ENCODE measurements around the gene TNRC6C.
A peak's percentile ranks its signal among the peaks of the same experiment; 100 is the strongest.

Gene TNRC6C

DNA sequence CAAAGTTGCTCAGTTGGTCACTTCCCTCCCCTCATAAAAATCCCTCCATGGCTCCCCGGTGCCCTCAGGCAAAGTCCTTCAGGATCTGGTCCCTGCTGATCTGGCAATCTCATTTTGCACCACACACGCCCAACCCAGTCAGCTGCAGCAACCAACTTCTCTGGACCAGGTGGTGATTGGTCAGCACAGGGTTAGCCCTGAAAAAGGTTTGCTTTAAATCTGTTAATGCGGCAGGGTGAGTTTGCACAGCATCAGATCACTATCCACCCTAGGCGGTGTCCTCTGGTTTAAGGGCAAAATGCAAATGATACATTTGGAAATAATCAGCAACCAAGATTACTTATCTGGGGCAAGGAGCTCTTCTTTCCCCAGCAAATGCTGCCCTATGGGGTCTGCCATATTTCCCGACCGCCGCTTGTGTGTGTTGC is 42.9 kb upstream of the TNRC6C start:
- Histone ChIP-seq H3K4me3 (ENCODE audit: low read depth, low read length) (no peak overlapping the region), H3K27ac (ENCODE audit: extremely low read depth, low read depth, low read length) (no peak overlapping the region), H3K9me3 (ENCODE audit: control insufficient read depth, insufficient read depth, low read depth, low read length) (no peaks in the 10 kb centered on the region), H3K4me1 (ENCODE audit: control insufficient read depth, insufficient read depth, low read length) (peaks cover 26% of the 10 kb centered on the region), H3K36me3 (ENCODE audit: control insufficient read depth in 2 of 2, insufficient read depth in 1 of 2, low read length in 2 of 2) (no peaks in the 10 kb centered on the region)
- POLR2A ChIA-PET = interaction anchor here (4.1 kb wide), 1 partner anchor 42 kb away, joined by 28 read pairs; the partner anchor contains the start of gene TNRC6C
- CTCF ChIA-PET = interaction anchor here (0.6 to 1.4 kb wide), 5 partner anchors 23 to 98 kb away, joined by 3 to 8 read pairs (median 6); no protein-coding TSS in a partner anchor
- TF ChIP-seq ZNF501 (tag by site-specific recombination; IDR thresholded peaks at IDR 0.05) = no peak
- TF ChIP-seq, protein P1, sequence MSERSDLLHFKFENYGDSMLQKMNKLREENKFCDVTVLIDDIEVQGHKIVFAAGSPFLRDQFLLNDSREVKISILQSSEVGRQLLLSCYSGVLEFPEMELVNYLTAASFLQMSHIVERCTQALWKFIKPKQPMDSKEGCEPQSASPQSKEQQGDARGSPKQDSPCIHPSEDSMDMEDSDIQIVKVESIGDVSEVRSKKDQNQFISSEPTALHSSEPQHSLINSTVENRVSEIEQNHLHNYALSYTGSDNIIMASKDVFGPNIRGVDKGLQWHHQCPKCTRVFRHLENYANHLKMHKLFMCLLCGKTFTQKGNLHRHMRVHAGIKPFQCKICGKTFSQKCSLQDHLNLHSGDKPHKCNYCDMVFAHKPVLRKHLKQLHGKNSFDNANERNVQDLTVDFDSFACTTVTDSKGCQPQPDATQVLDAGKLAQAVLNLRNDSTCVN (tag by site-specific recombination; optimal IDR thresholded peaks at IDR 0.05) = no peak
- TF ChIP-seq, protein P2, sequence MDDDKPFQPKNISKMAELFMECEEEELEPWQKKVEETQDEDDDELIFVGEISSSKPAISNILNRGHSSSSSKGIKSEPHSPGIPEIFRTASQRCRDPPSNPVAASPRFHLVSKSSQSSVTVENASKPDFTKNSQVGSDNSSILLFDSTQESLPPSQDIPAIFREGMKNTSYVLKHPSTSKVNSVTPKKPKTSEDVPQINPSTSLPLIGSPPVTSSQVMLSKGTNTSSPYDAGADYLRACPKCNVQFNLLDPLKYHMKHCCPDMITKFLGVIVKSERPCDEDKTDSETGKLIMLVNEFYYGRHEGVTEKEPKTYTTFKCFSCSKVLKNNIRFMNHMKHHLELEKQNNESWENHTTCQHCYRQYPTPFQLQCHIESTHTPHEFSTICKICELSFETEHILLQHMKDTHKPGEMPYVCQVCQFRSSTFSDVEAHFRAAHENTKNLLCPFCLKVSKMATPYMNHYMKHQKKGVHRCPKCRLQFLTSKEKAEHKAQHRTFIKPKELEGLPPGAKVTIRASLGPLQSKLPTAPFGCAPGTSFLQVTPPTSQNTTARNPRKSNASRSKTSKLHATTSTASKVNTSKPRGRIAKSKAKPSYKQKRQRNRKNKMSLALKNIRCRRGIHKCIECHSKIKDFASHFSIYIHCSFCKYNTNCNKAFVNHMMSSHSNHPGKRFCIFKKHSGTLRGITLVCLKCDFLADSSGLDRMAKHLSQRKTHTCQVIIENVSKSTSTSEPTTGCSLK (tag by site-specific recombination; IDR thresholded peaks at IDR 0.05) = no peak
- no peak for TF ChIP-seq ZNF626 (tag by site-specific recombination; IDR thresholded peaks at IDR 0.05)
- no peak for TF ChIP-seq ZNF677 (tag by site-specific recombination; IDR thresholded peaks at IDR 0.05)
- TF ChIP-seq ZNF2 (tag by site-specific recombination; IDR thresholded peaks at IDR 0.05) = no peak
- TF ChIP-seq ZBTB20 (tag by site-specific recombination; IDR thresholded peaks at IDR 0.05) = no peak
- TF ChIP-seq, protein P3, sequence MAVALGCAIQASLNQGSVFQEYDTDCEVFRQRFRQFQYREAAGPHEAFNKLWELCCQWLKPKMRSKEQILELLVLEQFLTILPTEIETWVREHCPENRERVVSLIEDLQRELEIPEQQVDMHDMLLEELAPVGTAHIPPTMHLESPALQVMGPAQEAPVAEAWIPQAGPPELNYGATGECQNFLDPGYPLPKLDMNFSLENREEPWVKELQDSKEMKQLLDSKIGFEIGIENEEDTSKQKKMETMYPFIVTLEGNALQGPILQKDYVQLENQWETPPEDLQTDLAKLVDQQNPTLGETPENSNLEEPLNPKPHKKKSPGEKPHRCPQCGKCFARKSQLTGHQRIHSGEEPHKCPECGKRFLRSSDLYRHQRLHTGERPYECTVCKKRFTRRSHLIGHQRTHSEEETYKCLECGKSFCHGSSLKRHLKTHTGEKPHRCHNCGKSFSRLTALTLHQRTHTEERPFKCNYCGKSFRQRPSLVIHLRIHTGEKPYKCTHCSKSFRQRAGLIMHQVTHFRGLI (tag by site-specific recombination; IDR thresholded peaks at IDR 0.05) = peak; percentile 86
- no peak for TF ChIP-seq EGR2 (tag by site-specific recombination; IDR thresholded peaks at IDR 0.05; ENCODE audit: low read depth)
- no peak for TF ChIP-seq ZFHX2 (tag by site-specific recombination; conservative IDR thresholded peaks at IDR 0.05)
- TF ChIP-seq ZXDB (tag by site-specific recombination; IDR thresholded peaks at IDR 0.05) = no peak
- TF ChIP-seq ZNF792 (tag by site-specific recombination; IDR thresholded peaks at IDR 0.05) = no peak
- TF ChIP-seq GLI2 (tag by site-specific recombination; IDR thresholded peaks at IDR 0.05; ENCODE audit: borderline replicate concordance, low read depth) = no peak
- TF ChIP-seq ZIC2 (tag by site-specific recombination; IDR thresholded peaks at IDR 0.05) = peak; percentile 48
- TF ChIP-seq, protein P4, sequence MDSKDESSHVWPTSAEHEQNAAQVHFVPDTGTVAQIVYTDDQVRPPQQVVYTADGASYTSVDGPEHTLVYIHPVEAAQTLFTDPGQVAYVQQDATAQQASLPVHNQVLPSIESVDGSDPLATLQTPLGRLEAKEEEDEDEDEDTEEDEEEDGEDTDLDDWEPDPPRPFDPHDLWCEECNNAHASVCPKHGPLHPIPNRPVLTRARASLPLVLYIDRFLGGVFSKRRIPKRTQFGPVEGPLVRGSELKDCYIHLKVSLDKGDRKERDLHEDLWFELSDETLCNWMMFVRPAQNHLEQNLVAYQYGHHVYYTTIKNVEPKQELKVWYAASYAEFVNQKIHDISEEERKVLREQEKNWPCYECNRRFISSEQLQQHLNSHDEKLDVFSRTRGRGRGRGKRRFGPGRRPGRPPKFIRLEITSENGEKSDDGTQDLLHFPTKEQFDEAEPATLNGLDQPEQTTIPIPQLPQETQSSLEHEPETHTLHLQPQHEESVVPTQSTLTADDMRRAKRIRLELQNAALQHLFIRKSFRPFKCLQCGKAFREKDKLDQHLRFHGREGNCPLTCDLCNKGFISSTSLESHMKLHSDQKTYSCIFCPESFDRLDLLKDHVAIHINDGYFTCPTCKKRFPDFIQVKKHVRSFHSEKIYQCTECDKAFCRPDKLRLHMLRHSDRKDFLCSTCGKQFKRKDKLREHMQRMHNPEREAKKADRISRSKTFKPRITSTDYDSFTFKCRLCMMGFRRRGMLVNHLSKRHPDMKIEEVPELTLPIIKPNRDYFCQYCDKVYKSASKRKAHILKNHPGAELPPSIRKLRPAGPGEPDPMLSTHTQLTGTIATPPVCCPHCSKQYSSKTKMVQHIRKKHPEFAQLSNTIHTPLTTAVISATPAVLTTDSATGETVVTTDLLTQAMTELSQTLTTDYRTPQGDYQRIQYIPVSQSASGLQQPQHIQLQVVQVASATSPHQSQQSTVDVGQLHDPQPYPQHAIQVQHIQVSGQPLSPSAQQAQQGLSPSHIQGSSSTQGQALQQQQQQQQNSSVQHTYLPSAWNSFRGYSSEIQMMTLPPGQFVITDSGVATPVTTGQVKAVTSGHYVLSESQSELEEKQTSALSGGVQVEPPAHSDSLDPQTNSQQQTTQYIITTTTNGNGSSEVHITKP (tag by site-specific recombination; IDR thresholded peaks at IDR 0.05) = peak; percentile 50
- no peak for TF ChIP-seq YY1 (tag by site-specific recombination; IDR thresholded peaks at IDR 0.05)
- no peak for TF ChIP-seq ZBTB48 (tag by site-specific recombination; IDR thresholded peaks at IDR 0.05)
- TF ChIP-seq, protein P5, sequence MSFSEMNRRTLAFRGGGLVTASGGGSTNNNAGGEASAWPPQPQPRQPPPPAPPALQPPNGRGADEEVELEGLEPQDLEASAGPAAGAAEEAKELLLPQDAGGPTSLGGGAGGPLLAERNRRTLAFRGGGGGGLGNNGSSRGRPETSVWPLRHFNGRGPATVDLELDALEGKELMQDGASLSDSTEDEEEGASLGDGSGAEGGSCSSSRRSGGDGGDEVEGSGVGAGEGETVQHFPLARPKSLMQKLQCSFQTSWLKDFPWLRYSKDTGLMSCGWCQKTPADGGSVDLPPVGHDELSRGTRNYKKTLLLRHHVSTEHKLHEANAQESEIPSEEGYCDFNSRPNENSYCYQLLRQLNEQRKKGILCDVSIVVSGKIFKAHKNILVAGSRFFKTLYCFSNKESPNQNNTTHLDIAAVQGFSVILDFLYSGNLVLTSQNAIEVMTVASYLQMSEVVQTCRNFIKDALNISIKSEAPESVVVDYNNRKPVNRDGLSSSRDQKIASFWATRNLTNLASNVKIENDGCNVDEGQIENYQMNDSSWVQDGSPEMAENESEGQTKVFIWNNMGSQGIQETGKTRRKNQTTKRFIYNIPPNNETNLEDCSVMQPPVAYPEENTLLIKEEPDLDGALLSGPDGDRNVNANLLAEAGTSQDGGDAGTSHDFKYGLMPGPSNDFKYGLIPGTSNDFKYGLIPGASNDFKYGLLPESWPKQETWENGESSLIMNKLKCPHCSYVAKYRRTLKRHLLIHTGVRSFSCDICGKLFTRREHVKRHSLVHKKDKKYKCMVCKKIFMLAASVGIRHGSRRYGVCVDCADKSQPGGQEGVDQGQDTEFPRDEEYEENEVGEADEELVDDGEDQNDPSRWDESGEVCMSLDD (tag by site-specific recombination; IDR thresholded peaks at IDR 0.05) = no peak
- TF ChIP-seq, protein P6, sequence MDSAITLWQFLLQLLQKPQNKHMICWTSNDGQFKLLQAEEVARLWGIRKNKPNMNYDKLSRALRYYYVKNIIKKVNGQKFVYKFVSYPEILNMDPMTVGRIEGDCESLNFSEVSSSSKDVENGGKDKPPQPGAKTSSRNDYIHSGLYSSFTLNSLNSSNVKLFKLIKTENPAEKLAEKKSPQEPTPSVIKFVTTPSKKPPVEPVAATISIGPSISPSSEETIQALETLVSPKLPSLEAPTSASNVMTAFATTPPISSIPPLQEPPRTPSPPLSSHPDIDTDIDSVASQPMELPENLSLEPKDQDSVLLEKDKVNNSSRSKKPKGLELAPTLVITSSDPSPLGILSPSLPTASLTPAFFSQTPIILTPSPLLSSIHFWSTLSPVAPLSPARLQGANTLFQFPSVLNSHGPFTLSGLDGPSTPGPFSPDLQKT (IDR thresholded peaks at IDR 0.05; ENCODE audit: borderline replicate concordance, low read depth, low read length) = no peak
- TF ChIP-seq, protein P7, sequence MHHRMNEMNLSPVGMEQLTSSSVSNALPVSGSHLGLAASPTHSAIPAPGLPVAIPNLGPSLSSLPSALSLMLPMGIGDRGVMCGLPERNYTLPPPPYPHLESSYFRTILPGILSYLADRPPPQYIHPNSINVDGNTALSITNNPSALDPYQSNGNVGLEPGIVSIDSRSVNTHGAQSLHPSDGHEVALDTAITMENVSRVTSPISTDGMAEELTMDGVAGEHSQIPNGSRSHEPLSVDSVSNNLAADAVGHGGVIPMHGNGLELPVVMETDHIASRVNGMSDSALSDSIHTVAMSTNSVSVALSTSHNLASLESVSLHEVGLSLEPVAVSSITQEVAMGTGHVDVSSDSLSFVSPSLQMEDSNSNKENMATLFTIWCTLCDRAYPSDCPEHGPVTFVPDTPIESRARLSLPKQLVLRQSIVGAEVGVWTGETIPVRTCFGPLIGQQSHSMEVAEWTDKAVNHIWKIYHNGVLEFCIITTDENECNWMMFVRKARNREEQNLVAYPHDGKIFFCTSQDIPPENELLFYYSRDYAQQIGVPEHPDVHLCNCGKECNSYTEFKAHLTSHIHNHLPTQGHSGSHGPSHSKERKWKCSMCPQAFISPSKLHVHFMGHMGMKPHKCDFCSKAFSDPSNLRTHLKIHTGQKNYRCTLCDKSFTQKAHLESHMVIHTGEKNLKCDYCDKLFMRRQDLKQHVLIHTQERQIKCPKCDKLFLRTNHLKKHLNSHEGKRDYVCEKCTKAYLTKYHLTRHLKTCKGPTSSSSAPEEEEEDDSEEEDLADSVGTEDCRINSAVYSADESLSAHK (tag by site-specific recombination; IDR thresholded peaks at IDR 0.05) = no peak
- no peak for TF ChIP-seq ZNF529 (tag by site-specific recombination; IDR thresholded peaks at IDR 0.05; ENCODE audit: insufficient replicate concordance)
- no peak for TF ChIP-seq ZNF600 (tag by site-specific recombination; IDR thresholded peaks at IDR 0.05)

Measured in HEK293 (cell line).